ENCODE data around the gene STAMBPL1.
A peak's percentile ranks its signal among the peaks of the same experiment; 100 is the strongest.
"Not testable (repeated sequence)": the region's sequence is repeated elsewhere in the genome, so short reads cannot be mapped to it uniquely, and the experiment has no call there.

Gene STAMBPL1

GRCh38 chr10:88881922-88882645, 2.0 kb downstream of the STAMBPL1 start:
- ChIA-PET POLR2A (interaction anchor here (0.6 kb wide), 1 partner anchor 1032 kb away, joined by 3 read pairs; no protein-coding TSS in a partner anchor), CTCF (interaction anchor here (0.7 to 2.2 kb wide), 6 partner anchors 13 to 340 kb away, joined by 3 to 8 read pairs (median 4); no protein-coding TSS in a partner anchor)
- Histone ChIP-seq H3K4me3 (ENCODE audit: control insufficient read depth in 1 of 7, extremely low read depth in 1 of 7, insufficient read depth in 4 of 7, low read depth in 2 of 7, low read length in 6 of 7) (peak overlapping the region in 4 of 7 experiments; percentile 13 to 98 (median 92)), H3K9me3 (ENCODE audit: control extremely low read depth in 1 of 5, control insufficient read depth in 4 of 5, insufficient read depth in 2 of 5, low read depth in 1 of 5, low read length in 4 of 5) (no peaks in the 10 kb centered on the region), H3K27me3 (replicated peaks in 2 of 5; ENCODE audit: control insufficient read depth in 4 of 5, insufficient read depth in 5 of 5, low read length in 4 of 5) (no peaks in the 10 kb centered on the region), H3K4me1 (ENCODE audit: control extremely low read depth in 1 of 4, control insufficient read depth in 4 of 4, insufficient read depth in 4 of 4, low read length in 3 of 4) (peaks cover 26 to 42% (median 35%) of the 10 kb centered on the region in 4 experiments), H3K36me3 (ENCODE audit: control insufficient read depth in 4 of 4, insufficient read depth in 4 of 4, low read length in 3 of 4) (peaks cover 0 to 3% (median under 1%) of the 10 kb centered on the region in 4 experiments), H3K27ac (ENCODE audit: insufficient read depth in 1 of 2, low read depth in 1 of 2, low read length in 2 of 2, poor library complexity in 1 of 2, severe bottlenecking in 2 of 2) (peak overlapping the region in 1 of 2 experiments; percentile 17)
- no peak for DNase-seq
- 40% methylated on average over 1 of the region's 5 CpGs for WGBS (ENCODE audit: insufficient coverage)

GRCh38 chr10:88882646-88883447, 2.8 kb downstream of the STAMBPL1 start:
- H3K36me3 ChIP-seq (ENCODE audit: control insufficient read depth in 4 of 4, insufficient read depth in 4 of 4, low read length in 3 of 4); POLR2A ChIA-PET; H3K27me3 ChIP-seq (replicated peaks in 2 of 5; ENCODE audit: control insufficient read depth in 4 of 5, insufficient read depth in 5 of 5, low read length in 4 of 5); H3K27ac ChIP-seq (ENCODE audit: insufficient read depth in 1 of 2, low read depth in 1 of 2, low read length in 2 of 2, poor library complexity in 1 of 2, severe bottlenecking in 2 of 2); DNase-seq; H3K9me3 ChIP-seq (ENCODE audit: control extremely low read depth in 1 of 5, control insufficient read depth in 4 of 5, insufficient read depth in 2 of 5, low read depth in 1 of 5, low read length in 4 of 5): not testable (repeated sequence)
- WGBS (ENCODE audit: insufficient coverage), result 95% methylated on average over 2 of the region's 8 CpGs
- CTCF ChIA-PET, result interaction anchor here (1.6 kb wide), 1 partner anchor 47 kb away, joined by 5 read pairs; no protein-coding TSS in a partner anchor
- peaks cover 26 to 40% (median 35%) of the 10 kb centered on the region in 4 experiments for H3K4me1 ChIP-seq (ENCODE audit: control extremely low read depth in 1 of 4, control insufficient read depth in 4 of 4, insufficient read depth in 4 of 4, low read length in 3 of 4)
- H3K4me3 ChIP-seq (ENCODE audit: control insufficient read depth in 1 of 7, extremely low read depth in 1 of 7, insufficient read depth in 4 of 7, low read depth in 2 of 7, low read length in 6 of 7), result peak overlapping the region in 2 of 7 experiments; percentile 48 to 87

DNA sequence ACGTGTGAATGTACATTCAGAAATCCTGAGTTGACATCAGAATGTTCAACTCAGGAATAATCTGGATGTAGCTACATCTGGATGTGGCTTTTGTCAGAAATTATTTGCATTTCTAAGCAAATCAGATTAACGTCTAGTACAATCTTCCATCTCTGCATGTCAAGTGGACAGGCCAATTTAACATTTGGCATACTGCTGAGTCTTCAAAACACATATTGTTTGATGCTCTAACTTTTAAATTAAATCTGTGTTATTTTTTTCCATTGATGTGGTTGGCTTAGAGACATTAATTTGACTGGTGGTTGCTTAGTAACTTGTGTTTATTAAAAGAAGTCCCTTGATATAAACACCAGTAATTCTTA, 3.4 kb downstream of the STAMBPL1 start:
- Histone ChIP-seq H3K36me3 (ENCODE audit: control insufficient read depth in 4 of 4, insufficient read depth in 4 of 4, low read length in 3 of 4) (peaks cover 0 to 3% (median under 1%) of the 10 kb centered on the region in 4 experiments), H3K27me3 (replicated peaks in 2 of 5; ENCODE audit: control insufficient read depth in 4 of 5, insufficient read depth in 5 of 5, low read length in 4 of 5) (no peaks in the 10 kb centered on the region), H3K4me3 (ENCODE audit: control insufficient read depth in 1 of 7, extremely low read depth in 1 of 7, insufficient read depth in 4 of 7, low read depth in 2 of 7, low read length in 6 of 7) (no peak overlapping the region), H3K27ac (ENCODE audit: insufficient read depth in 1 of 2, low read depth in 1 of 2, low read length in 2 of 2, poor library complexity in 1 of 2, severe bottlenecking in 2 of 2) (no peak overlapping the region), H3K9me3 (ENCODE audit: control extremely low read depth in 1 of 5, control insufficient read depth in 4 of 5, insufficient read depth in 2 of 5, low read depth in 1 of 5, low read length in 4 of 5) (no peaks in the 10 kb centered on the region), H3K4me1 (ENCODE audit: control extremely low read depth in 1 of 4, control insufficient read depth in 4 of 4, insufficient read depth in 4 of 4, low read length in 3 of 4) (peaks cover 22 to 38% (median 34%) of the 10 kb centered on the region in 4 experiments)
- CTCF ChIA-PET, result no interaction called here
- POLR2A ChIA-PET, result no interaction called here
- peak in 1 of 3 donors; percentile 21 for DNase-seq
- 96% methylated on average over 2 of the region's 2 CpGs for WGBS (ENCODE audit: insufficient coverage)

- Histone ChIP-seq H3K4me1 (ENCODE audit: control extremely low read depth in 1 of 4, control insufficient read depth in 4 of 4, insufficient read depth in 4 of 4, low read length in 3 of 4) (peaks cover 8 to 17% (median 15%) of the 10 kb centered on the region in 4 experiments), H3K36me3 (ENCODE audit: control insufficient read depth in 4 of 4, insufficient read depth in 4 of 4, low read length in 3 of 4) (peaks cover 0 to 3% (median under 1%) of the 10 kb centered on the region in 4 experiments), H3K4me3 (ENCODE audit: control insufficient read depth in 1 of 7, extremely low read depth in 1 of 7, insufficient read depth in 4 of 7, low read depth in 2 of 7, low read length in 6 of 7) (no peak overlapping the region), H3K27me3 (replicated peaks in 2 of 5; ENCODE audit: control insufficient read depth in 4 of 5, insufficient read depth in 5 of 5, low read length in 4 of 5) (no peaks in the 10 kb centered on the region), H3K9me3 (ENCODE audit: control extremely low read depth in 1 of 5, control insufficient read depth in 4 of 5, insufficient read depth in 2 of 5, low read depth in 1 of 5, low read length in 4 of 5) (no peaks in the 10 kb centered on the region), H3K27ac (ENCODE audit: insufficient read depth in 1 of 2, low read depth in 1 of 2, low read length in 2 of 2, poor library complexity in 1 of 2, severe bottlenecking in 2 of 2) (no peak overlapping the region)
- CTCF ChIA-PET, result interaction anchor here (0.6 to 4.3 kb wide), 3 partner anchors 9 to 102 kb away, joined by 3 to 16 read pairs (median 5); no protein-coding TSS in a partner anchor
- DNase-seq, result peak in 2 of 3 donors; percentile 43 to 50
- POLR2A ChIA-PET, result no interaction called here
Observed at GRCh38 chr10:88886557-88886956, 6.5 kb downstream of the STAMBPL1 start.

DNA sequence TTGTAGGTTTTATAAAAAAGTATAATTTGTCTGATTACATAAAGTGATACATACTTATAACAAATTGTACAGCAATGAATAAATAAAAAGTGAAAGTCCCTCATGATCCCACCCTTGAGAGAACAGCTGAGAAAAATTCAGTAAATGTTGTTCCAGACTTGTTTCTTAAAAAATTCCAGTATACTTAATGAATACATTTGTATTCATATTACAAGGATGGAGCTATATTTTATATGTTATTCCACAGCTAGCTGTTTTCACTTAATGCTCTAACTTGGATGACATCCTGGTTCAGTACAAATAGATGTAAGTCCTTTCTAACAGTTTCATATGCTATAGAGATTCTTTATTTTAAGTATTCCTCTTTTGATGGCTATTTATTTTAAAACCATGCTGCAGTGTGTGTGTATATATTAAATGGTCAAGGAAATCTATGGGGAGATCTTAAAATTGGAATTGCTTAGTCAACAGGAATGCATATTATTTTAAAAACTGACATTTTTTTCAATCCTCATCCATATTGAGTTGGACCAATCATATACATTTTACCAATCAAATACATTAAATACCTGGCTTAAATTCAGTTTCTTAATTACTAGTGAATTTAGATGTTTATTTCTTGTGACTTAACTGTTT, 8.9 kb downstream of the STAMBPL1 start:
- peaks cover 0 to 6% (median 2%) of the 10 kb centered on the region in 4 experiments for H3K4me1 ChIP-seq (ENCODE audit: control extremely low read depth in 1 of 4, control insufficient read depth in 4 of 4, insufficient read depth in 4 of 4, low read length in 3 of 4)
- POLR2A ChIA-PET, result no interaction called here

GRCh38 chr10:88889559-88890337, 9.7 kb downstream of the STAMBPL1 start:
- ChIA-PET CTCF (interaction anchor here (0.8 kb wide), 1 partner anchor 54 kb away, joined by 4 read pairs; no protein-coding TSS in a partner anchor), POLR2A (no interaction called here)
- peaks cover 0 to 6% (median 3%) of the 10 kb centered on the region in 4 experiments for H3K4me1 ChIP-seq (ENCODE audit: control extremely low read depth in 1 of 4, control insufficient read depth in 4 of 4, insufficient read depth in 4 of 4, low read length in 3 of 4)
- H3K4me3 ChIP-seq (ENCODE audit: control insufficient read depth in 1 of 7, extremely low read depth in 1 of 7, insufficient read depth in 4 of 7, low read depth in 2 of 7, low read length in 6 of 7), result no peak overlapping the region
- H3K36me3 ChIP-seq (ENCODE audit: control insufficient read depth in 4 of 4, insufficient read depth in 4 of 4, low read length in 3 of 4), result peaks cover 0 to 7% (median 3%) of the 10 kb centered on the region in 4 experiments
- no peak for DNase-seq
- H3K27me3 ChIP-seq (replicated peaks in 2 of 5; ENCODE audit: control insufficient read depth in 4 of 5, insufficient read depth in 5 of 5, low read length in 4 of 5), result no peaks in the 10 kb centered on the region
- no CpG with 5 or more reads among the region's 1 CpG for WGBS (ENCODE audit: insufficient coverage)
- H3K27ac ChIP-seq (ENCODE audit: insufficient read depth in 1 of 2, low read depth in 1 of 2, low read length in 2 of 2, poor library complexity in 1 of 2, severe bottlenecking in 2 of 2), result no peak overlapping the region
- H3K9me3 ChIP-seq (ENCODE audit: control extremely low read depth in 1 of 5, control insufficient read depth in 4 of 5, insufficient read depth in 2 of 5, low read depth in 1 of 5, low read length in 4 of 5), result no peaks in the 10 kb centered on the region

More for the DNA sequence above, 8.9 kb downstream of the STAMBPL1 start:
- Histone ChIP-seq H3K36me3 (ENCODE audit: control insufficient read depth in 4 of 4, insufficient read depth in 4 of 4, low read length in 3 of 4) (peaks cover 0 to 3% (median 2%) of the 10 kb centered on the region in 4 experiments), H3K27me3 (replicated peaks in 2 of 5; ENCODE audit: control insufficient read depth in 4 of 5, insufficient read depth in 5 of 5, low read length in 4 of 5) (no peaks in the 10 kb centered on the region), H3K4me3 (ENCODE audit: control insufficient read depth in 1 of 7, extremely low read depth in 1 of 7, insufficient read depth in 4 of 7, low read depth in 2 of 7, low read length in 6 of 7) (no peak overlapping the region), H3K9me3 (ENCODE audit: control extremely low read depth in 1 of 5, control insufficient read depth in 4 of 5, insufficient read depth in 2 of 5, low read depth in 1 of 5, low read length in 4 of 5) (no peaks in the 10 kb centered on the region), H3K27ac (ENCODE audit: insufficient read depth in 1 of 2, low read depth in 1 of 2, low read length in 2 of 2, poor library complexity in 1 of 2, severe bottlenecking in 2 of 2) (no peak overlapping the region)
- no peak for DNase-seq
- CTCF ChIA-PET, result interaction anchor here (1.6 to 4.3 kb wide), 2 partner anchors 11 to 53 kb away, joined by 6 to 16 read pairs; no protein-coding TSS in a partner anchor

Measured in common myeloid progenitor, CD34-positive (primary cell).